ENCODE results near the gene OR5AU1.

Gene OR5AU1

DNA sequence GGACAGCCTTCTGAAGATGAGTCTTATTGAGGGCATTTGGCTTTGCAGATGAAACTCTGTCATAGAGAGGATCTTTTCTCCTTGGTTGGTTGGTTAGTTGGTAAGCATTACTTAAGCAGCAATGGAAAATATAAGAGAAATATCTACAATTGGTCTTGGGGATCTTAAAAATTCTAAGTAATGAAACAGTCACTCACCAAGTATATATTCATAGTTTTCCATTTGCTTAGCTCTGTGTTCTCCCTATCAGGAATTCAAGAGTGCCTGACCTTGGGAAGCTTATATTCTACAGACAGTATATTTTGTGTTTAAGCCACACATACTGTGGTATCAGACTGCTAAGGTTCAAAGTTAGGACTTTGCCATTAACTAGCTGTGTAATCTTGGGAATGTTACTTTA, at the start of gene OR5AU1:
OR5AU1 (minus strand) TSS at position 101 of the 400 bp plus-strand sequence. CDS start 191 bp downstream, outside the sequence.
- DNase-seq = no peak

DNA sequence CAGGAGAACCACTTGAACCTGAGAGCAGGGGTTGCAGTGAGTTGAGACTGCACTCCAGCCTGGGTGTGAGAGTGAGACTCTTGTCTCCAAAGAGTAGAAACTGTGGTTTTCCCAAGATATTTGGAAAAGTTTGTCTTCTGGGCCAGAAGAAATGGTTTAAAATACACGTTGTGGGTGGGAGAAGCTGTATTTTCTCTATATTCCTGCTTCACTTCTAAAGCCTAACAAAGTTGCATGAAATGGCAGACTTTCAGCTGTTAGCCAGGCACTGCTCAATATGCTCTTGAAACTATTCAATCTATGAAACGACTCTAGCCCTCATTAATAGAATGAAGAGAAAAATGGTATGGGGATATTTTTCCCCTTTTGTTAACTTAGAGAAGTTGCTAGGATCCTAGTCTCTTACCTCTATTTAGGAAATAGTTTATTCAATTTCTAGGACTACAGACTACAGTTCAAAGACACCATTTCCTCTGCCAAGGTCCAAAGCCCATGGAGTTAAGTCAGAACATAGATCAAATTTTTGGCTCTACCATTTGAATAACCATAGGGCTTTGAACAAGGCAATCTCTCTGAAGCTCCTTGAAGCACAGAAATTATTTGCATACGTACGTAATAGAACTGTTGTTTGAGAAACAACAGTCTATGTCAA, 49.3 kb upstream of the OR5AU1 start:
- no peak for DNase-seq

DNA sequence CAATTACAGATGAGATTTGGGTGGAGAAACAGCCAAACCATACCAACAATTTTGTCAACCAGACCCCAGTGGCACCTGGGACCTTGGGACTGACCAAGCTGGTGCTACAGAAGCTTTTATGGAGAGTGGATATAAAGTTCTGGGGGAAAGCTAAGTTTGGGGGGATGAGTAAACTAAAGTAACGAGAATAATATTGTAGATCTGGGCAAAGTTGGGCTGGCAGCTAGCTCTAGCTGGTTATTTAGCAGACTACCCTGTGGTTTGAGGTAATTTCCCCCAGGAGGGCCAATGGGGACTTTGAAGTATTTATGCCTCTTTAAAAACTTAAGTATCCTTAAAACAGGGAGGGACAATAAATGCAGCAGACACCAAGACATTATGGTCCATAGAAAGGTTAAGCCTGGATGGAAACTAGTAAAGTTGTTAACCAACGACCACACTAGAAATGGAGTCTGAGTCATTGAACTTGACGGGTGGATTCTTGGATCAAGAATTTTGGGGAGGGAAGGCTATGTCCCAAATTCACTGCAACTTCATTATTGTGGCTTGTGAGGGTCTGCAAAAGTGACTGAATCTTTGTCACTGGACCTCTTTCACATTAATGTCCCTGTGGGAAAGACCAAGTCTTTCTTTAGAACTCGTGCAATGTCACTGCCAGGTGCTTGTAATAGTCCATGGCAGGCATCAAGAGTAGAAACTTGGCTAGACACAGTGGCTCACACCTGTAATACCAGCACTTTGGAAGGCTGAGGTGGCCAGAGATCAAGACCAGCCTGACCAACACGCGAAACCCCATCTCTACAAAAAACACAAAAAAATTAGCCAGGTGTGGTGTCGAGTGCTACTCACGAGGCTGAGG, 48.5 kb upstream of the OR5AU1 start:
- no peak for DNase-seq

DNA sequence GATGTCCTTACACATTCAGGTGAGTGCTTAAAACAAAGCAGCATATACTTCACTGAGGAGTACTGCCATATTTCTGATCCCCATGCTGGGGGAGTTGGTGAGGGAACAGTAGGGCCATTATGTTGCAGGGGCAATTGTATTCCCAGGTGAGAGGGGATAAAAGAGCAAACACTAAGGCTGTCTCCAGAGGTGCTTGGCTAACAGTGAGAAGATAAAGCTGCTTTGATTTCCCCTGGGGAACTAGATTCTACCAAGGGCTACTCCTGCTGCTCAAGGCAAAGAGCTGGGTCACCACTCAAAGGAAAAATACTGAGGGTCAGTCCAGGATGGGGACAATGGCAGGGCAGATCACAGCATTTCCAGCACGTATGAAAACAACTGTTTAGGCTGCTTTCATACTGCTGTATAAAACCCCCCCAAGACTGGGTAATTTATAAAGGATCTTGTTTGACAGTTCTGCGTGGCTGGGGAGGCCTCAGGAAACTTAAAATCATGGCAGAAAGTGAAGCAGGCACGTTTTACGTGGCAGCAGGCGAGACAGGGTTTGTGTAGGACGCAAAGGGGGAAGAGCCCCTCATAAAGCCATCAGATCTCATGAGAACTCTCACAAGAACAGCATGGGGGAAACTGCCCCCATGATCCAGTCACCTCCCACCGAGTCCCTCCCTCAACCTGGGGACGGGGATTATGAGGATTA, 47.8 kb upstream of the OR5AU1 start:
- DNase-seq = no peak

DNA sequence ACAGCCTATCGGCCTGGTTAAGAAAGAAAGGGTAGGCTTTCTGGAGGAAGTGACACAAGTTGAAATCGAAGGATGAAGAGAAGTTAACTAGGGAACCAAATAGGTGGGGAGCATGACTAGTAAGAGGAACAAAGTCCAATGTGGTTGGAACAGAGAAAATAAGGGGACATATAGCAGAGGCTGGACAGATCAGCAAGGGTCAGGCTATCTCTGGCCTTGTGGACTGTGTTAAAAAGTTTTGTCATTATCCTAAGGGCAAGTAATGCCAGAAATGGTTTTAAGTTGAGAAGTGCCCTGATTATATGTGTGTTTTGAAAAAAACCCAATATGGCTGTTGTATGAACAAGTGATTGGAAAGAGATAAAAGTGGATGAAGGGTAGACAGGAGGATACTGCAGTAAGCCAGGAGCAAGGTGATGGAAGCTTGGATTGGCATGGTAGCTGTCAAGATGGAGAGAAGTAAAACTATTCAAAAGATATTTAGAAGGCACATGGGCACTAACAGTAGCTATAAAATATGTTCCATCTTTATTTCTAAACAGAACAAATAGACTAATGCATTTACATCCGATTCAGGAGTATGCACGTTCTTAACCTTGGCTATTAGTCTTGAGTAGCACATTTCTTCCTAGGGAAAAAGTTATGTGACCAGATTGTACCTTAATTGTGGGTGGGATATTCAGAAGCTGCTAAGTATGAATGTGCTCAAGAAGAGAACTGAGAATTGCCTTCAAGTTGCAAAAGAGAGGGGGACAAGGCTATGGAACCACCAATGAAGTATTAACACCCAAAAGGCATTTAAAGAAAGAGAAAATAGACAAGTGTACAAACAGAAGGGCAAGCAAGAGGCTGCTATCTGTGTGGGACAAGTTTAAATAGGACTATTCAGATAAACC, 46.8 kb upstream of the OR5AU1 start:
- DNase-seq = no peak

DNA sequence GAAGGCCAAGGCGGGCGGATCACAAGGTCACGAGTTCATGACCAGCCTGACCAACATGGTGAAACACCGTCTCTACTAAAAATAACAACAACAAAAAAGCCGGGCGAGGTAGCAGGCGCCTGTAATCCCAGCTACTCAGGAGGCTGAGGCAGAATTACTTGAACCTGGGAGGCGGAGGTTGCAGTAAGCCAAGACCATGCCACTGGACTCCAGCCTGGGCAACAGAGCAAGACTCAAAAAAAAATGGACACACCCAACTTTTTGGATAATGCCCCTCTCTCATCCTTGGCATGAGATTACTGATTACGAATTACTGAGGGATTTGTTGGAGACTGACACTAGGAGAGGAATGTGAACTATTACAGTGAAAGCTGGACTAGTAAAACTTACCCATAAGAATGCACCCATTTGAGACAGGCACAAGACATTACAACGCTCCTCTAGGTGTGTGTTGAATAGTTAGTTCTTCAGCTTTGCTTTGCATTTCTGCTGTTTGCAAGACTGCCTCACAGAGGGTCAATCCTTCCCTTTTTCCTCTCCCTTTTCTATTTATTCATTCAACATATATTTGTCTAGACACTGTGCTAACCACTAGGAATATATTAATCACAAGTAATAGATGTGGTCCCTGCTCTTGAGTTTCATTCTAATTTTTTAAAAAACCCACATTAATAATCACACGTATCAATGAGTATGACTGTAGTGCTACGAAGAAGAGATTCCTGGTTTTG, 46.0 kb upstream of the OR5AU1 start:
- no peak for DNase-seq

DNA sequence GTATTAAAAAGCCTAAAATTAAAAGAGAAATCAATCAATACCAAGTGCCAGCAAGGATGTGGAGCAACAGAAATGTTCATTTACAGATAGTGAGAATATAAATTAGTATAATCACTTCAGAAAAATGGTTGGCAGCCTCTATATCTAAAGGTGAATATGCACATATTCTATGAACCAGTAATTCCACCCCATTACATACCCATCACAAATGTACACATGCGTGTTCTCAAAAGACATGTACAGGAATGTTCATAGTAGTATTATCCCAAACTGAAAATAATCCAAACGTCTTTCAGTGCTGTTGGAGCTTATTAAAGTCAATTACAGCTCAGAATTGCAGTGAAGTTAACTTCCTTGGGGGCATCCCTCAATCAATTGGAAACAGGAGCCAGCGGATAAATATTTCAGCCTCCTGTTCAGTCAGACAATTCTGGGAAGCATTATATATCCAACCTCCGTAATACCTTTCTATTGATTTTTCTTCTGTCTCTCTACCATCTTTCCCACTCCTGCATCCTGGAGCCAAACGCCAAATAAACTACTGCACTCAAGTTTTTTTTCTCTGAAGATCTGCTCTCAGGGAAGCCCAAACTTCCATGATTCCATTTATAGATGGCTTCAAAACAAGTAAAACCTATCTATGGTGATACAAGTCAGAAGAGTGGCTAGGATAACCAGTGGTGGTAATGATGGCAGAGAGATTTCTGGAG, 45.0 kb upstream of the OR5AU1 start:
- DNase-seq = no peak

DNA sequence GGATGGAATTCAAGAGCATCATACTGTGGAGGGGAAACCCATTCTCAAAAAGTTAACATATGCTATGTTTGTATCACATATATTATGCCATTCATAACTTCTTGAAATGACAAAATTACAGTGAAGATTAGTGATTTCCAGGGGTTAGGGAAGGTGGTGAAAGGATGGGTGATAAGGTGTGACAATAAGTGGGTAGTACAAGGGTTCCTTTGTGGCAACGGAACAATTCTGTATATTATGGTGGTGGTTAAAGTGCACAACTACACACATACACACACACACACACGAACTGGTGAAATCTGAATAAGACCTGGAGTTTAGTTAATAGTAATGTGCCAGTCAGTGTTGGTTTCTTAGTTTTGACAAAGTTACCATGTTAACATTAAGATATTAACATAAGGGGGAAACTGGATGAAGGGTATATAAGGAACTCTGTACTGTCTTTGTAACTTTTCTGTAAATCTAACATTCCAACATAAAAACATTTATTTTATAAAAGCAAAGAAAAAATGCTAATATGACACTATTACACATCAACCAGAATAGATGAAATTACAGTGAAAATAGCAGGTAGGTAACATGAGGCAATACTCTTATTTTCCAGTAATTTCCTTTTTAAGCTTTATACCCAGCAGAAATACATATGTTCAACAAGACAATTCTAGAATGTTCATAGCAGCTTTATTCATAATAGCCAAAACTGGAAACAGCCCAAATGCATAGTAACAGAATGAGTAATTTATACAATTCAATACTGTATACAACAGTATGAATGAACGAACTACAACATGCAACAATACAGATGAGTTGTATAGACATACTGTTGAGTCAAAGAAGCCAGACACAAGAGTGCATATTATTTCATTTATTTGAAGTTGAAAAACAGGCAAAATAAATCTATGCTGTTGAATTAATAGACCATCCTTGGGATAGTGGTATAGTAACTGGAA, 44.0 kb upstream of the OR5AU1 start:
- no peak for DNase-seq

DNA sequence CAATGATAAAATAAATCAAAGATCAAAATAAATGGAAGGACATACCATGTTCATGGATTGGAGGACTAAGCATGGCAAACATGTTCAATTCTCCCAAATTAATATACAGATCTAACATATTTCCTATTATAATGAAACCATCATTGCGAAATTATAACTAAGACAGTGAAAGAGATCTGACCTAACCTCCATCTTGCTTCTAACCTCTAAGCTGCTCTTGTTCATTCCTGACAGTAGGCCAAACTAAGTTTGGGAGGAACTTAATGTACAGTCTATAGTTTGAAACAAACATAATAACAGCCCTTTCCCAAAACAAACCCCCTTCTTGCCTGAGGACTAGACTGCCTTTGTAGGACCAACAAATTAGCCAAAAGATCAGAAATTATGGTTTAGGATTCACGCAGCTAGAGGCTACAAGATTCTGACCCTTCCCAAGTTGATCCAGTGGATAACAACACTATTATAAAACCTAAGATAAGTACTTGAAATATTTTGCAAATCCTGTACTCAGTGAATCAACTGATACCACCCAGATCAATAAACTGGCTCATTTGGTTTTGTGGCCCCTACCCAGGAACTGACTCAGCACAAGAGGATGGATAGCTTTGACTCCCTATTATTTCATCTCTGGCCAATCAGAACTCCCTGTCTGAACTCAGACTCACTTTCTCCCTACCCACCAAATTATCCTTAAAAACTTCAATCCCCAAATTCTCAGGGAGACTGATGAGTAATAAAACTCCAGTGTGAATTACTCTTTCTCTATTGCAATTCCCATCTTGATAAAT, 41.7 kb upstream of the OR5AU1 start:
- DNase-seq = no peak

DNA sequence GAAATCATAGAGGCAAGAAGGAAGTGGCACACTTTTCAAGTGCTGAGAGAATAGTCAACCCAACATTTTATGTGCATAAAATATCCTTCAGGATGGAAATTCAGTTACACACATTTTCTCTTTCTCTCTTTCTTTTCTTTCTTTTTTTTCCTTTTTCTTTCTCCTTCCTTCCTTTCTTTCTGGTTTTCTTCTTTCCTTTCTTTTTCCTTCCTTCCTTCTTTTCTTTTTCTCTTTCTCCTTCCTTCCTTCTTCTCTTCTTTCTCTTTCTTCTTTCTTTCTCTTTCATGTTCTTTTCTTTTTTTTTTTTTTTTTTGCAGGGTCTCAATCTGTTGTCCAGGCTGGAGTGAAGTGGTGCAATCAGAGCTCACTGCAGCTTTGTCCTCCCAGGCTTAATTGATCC, 38.7 kb upstream of the OR5AU1 start:
- no peak for DNase-seq

DNA sequence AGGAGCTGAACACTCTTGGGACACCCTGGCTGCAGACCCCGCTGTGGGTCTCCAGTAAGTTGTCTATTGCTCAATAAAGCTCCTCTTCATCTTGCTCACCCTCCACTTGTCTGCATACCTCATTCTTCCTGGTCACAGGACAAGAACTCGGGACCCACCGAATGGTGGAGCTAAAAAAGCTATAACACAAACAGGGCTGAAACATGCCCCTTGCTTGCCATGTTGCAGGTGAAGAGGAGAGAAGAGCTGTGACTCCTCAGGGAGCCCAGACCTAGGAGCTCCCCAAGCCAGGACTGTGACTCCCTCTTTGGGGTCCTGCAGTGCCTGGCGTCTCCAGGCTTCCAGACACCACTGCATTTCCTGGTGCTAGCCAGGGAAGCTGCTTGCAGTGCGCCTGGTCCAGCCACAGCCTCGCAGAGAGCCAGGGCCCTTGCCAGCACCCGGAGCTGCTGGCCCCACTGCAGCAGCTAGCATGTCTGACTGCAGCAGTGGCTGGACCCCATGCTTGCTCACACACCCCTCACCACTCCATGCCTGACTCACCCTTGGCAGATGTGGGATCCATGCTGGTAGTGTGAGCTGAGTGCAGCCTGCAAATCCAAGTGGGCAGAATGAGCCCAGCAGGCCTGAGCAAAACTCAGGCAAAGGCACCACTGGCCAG, 37.1 kb upstream of the OR5AU1 start:
- no peak for DNase-seq

DNA sequence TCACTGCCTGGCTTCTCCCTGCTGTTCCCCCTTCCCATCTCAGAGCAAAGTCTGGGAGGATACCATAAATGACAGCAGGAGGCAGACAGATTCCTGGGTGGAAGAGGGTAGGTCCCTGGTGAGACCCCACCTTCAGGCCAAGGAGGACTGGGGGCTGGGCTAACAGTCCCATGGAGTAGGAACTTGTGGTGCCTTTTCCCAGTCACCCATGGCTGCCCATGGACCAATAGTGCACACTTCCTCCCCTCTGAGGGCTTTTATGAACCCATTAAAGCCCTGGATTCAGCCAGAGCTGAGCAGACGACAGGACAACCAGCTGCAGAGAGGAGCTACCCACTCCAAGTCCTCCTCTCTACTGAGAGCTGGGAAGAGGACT, 36.6 kb upstream of the OR5AU1 start:
- DNase-seq = no peak

DNA sequence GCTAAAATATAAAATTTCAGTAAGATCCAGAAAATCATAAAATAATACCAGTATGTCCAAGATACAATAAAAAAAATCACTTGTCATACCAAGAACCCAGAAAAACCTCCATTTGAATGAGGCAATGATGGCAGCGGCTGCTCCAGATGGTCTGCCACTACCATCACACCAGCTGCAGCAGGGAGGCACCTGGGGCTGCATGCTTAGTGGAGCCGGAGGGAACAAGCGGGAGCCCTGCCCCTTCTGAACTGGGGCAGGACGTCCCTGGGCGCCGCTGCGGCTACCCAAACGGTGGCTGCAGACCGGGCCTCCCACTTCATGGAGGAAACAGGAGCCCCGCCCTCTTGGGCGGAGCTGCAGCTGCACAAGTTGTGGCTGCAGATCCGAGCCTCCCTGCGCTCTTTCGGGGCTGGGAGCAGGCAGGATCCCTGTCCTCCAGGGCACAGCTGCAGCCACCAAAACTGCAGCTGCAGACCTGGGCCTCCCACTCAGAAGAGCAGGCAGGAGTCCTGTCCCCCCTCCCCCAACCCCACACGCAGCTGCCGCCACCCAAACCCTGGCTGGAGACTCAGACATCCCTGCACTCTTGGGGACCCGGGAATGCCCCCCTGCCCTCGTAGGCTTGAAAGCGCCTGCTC, 36.1 kb upstream of the OR5AU1 start:
- DNase-seq = no peak

DNA sequence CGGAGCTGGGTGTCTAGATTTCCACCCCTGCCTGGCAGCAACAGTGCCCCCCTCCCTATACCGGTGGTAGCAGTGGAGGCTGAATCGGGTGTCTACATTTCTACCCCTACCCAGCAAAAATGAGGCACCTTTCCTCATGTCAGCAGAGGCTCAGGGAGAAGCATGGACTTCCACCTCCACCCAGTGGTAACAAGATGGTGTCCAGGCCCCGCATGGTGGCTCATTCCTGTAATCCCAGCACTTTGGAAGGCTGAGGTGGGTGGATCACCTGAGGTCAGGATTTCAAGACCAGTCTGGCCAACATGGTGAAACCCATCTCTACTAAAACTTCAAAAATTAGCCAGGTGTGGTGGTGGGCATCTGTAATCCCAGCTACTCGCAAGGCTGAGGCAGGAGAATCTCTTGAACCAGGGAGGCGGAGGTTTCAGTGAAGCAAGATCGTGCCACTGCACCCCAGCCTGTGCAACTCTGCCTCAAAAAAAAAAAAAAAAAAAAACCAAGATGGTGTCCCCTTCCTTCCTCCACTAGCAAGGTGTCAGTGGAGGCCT, 35.5 kb upstream of the OR5AU1 start:
- DNase-seq = no peak

DNA sequence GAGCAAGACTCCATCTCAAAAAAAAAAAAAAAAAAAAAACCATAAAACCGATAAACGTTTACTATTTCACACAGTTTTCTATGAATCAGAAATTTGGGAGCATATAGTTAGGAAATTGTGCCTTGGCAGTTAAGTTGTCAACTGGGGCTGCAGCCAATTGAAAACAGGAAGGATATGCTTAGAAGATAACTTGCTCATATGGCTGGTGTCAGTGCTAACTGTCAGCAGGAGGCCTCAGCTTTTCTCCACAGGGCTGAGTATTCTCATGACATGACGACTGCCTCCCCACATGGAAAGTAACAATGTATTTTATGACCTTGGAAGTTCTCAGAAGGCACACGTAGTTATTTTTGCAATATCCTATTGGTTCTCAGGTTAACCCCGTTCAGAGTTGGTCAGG, 29.6 kb upstream of the OR5AU1 start:
- peak; percentile 21 for DNase-seq

DNA sequence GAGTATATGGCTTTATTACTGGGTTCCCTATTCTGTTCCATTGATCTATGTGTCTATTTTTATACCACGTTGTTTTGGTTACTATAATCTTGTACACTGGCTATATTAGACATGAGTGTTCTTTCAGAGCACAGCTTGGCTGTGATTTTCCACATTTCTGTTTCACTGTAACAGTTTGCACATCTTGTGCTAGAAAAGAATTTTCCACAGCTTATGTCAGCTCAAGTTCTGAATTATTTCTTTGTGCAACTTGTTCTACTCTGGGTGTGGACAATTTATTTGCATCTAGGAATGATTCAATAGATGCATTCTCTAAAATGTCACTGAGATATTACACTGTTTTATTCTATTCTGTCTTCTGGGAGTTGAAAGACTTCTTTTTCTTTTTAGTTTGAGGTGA, 28.4 kb upstream of the OR5AU1 start:
- no peak for DNase-seq

DNA sequence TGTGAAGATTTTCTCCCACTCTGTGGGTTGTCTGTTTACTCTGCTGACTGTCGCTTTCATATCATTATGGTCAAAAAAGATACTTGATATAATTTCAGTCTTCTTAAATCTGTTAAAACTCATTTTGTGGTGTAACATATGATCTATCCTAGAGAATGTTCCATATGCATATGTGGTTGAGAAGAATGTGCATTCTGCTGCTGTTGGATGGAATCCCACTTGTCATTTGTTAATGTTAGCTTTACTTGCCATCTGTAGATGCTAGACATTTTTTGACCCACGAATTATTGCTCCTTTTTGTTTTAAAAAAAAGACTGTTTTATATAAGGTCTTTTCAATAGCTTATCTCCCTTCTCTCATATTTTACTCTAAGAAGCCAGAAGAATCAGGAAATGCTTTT, 26.3 kb upstream of the OR5AU1 start:
- DNase-seq = no peak

DNA sequence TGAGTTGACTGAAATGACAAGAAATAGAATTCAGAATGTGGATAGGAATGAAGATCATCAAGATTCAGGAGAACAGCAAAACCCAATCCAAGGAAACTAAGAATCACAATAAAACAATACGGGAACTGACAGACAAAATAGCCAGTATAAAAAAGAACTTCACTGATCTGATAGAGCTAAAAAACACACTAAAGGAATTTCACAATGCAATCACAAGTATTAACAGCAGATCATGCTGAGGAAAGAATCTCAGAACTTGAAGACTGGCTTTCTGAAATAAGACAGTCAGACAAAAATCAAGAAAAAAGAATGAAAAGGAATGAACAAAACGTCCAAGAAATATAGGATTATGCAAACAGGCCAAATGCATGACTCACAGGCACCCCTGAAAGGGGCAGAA, 15.3 kb upstream of the OR5AU1 start:
- no peak for DNase-seq

Data from KG1 (cell line).